Measurements from ENCODE around the gene APLP2.

DNA sequence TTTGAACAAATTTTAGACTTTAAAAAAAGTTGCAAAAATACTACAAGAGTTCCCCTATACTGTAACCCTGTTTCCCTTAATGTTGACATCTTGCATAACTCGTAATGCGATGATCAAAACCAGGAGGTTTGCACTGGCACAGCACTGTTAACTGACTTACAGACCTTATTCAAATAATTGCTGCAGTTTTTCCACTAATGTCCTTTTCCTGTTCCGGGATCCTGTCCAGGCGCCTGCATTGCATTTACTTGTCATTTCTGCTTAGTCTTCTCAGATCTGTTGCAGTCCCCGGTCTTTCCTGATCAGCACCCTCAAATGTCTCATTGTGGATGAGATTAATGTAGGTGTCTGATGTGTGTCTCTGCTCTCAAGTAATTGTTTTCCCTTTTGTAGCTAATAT is 32.0 kb downstream of the APLP2 start:
- TF ChIP-seq NFIC (IDR thresholded peaks at IDR 0.05) (no peak), RAD21 (IDR thresholded peaks at IDR 0.05; ENCODE audit: low read depth) (no peak), TAF1 (IDR thresholded peaks at IDR 0.05; ENCODE audit: low read depth) (no peak), YY1 (IDR thresholded peaks at IDR 0.05; ENCODE audit: low read depth) (no peak), FOXM1 (IDR thresholded peaks at IDR 0.05; ENCODE audit: borderline replicate concordance, low read depth) (no peak), CEBPB (IDR thresholded peaks at IDR 0.05) (no peak), EP300 (IDR thresholded peaks at IDR 0.05; ENCODE audit: borderline replicate concordance) (no peak), TEAD4 (IDR thresholded peaks at IDR 0.05) (no peak)
- TF ChIP-seq, protein P1, sequence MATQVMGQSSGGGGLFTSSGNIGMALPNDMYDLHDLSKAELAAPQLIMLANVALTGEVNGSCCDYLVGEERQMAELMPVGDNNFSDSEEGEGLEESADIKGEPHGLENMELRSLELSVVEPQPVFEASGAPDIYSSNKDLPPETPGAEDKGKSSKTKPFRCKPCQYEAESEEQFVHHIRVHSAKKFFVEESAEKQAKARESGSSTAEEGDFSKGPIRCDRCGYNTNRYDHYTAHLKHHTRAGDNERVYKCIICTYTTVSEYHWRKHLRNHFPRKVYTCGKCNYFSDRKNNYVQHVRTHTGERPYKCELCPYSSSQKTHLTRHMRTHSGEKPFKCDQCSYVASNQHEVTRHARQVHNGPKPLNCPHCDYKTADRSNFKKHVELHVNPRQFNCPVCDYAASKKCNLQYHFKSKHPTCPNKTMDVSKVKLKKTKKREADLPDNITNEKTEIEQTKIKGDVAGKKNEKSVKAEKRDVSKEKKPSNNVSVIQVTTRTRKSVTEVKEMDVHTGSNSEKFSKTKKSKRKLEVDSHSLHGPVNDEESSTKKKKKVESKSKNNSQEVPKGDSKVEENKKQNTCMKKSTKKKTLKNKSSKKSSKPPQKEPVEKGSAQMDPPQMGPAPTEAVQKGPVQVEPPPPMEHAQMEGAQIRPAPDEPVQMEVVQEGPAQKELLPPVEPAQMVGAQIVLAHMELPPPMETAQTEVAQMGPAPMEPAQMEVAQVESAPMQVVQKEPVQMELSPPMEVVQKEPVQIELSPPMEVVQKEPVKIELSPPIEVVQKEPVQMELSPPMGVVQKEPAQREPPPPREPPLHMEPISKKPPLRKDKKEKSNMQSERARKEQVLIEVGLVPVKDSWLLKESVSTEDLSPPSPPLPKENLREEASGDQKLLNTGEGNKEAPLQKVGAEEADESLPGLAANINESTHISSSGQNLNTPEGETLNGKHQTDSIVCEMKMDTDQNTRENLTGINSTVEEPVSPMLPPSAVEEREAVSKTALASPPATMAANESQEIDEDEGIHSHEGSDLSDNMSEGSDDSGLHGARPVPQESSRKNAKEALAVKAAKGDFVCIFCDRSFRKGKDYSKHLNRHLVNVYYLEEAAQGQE (IDR thresholded peaks at IDR 0.05; ENCODE audit: low read depth): no peak
- TF ChIP-seq, protein P2, sequence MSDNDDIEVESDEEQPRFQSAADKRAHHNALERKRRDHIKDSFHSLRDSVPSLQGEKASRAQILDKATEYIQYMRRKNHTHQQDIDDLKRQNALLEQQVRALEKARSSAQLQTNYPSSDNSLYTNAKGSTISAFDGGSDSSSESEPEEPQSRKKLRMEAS (IDR thresholded peaks at IDR 0.05): no peak
- TF ChIP-seq, protein P3, sequence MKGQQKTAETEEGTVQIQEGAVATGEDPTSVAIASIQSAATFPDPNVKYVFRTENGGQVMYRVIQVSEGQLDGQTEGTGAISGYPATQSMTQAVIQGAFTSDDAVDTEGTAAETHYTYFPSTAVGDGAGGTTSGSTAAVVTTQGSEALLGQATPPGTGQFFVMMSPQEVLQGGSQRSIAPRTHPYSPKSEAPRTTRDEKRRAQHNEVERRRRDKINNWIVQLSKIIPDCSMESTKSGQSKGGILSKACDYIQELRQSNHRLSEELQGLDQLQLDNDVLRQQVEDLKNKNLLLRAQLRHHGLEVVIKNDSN (IDR thresholded peaks at IDR 0.05): no peak

Data from Ishikawa (cell line).